Raji (cell line): Measurements from ENCODE around the gene RAD23B.

Experiments
- POLR2A ChIP-seq: IDR thresholded peaks from 2 replicates; pipeline ENCODE4 v1.6.1; 2011; ENCODE audit warnings: low read depth, low read length, control low read depth; ENCODE audit not compliant: insufficient read depth

The RAD23B gene

DNA sequence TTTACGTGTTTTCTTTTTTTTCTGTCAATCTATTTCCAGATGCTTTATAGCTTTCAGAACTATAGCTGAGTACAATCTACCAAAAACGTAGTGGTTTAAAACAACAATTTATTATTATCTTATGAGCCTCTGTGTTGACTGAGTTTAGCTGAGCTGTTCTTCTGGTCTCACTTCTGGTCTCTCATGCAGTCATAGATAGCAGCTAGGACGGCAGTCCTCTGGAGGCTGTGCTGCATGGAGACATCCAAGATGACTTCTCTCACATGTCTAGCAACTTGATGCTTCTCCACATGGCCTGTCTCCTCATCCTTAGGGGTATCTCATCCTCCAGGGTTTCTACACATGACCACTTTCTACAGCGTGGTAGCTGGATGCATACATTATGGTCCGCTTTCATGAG, 22.0 kb upstream of the RAD23B start:
- TF ChIP-seq POLR2A, result no peak

DNA sequence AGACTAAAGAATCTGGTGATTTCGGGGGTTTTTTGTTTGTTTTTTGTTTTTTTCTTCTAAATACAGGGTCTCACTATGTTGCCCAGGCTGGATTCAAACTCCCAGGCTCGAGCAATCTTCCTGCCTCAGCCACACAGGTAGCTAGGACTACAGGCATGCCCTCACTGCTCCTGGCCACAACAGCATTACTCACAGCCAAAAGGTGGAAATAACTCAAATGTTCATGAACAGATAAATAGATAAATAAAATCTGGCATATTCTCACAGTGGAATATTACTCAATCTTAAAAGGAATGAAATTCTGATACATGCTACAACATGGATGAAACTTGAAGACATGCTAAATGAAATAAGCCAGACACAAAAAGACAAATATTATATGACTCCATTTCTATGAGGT, 19.8 kb upstream of the RAD23B start:
- no peak for TF ChIP-seq POLR2A

DNA sequence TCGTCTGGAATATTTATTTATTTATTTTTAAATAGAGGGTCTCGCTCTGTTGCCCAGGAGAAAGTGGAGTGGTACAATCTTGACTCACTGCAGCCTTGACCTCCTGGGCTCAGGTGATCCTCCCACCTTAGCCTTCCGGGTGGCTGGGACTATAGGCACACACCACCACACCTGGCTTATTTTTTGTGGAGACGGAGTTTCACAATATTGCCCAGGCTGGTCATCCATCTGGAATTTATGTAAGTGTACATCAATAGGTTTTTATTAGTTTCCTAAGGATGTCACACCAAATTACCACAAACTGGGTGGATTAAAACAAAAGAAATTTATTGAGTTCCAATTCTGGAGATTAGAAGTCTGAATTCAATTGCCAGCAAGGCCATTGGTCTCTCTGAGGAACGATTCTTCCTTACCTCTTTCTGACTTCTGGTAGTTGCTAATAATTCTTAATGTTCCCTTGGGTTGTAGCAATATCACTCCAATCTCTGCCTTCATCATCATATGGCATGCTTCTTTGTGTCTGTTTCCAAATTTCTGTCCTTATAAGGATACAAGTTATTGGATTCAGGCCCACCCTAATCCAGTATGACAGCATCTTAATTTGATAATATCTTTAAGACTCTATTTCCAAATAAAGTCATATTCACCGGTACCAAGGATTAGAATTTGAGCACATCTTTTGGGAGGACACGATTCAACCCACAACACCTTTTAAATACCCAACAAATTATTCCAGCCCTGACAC, 16.3 kb upstream of the RAD23B start:
- TF ChIP-seq POLR2A, result no peak

DNA sequence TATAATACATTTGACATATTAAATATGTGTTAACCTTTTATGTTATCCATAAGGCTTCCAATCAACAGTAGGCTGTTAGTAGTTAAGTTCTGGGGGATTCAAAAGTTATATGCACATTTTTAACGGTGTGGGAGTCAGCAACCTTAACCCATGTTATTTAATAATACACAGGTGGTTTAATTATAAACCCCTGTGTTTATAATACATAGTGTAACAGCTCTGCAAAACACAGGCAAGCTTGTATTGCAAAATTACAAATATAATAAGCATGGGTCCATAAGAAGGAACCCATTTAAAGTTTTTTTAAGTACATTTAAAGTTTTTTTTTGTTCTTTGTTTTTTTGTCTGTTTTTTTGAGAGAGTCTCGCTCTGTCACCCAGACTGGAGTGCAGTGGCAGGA, 14.5 kb upstream of the RAD23B start:
- no peak for TF ChIP-seq POLR2A

DNA sequence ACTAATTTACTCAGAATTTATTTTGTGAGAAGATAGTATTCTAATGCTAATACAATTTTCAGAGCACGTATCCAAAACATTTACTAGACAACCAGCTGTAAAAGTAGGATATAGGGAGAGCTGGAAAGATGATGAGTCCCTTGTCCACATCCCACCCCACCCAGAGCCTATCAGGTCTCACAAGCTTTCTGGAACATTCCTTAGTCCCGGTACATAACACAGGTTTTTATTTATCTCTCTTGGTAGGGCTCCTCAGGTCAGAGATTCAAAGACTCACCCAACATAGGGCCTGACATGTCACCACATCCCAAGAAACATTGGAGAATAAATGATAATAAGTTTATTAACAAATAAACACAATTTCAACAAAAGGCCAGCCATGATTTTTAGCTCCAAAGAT, 13.8 kb upstream of the RAD23B start:
- no peak for TF ChIP-seq POLR2A

DNA sequence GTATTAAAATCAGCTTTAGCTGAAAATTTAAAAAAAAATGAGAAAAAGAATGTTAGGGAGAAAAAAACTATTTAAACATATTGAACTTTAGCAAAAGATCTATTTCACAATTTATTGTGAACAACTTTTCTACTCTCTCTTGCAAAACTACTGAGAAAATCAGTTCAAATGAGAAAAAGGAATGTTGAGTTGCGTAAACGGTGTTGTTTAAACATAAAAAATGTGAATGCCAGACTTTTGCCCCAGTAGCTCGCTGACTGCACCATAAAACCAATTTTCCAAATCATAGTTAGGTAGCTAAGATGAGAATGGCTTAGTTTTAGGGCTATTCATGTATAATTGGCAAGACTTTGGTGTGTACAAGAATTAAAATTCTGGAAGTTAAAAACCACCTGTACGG, 13.4 kb upstream of the RAD23B start:
- TF ChIP-seq POLR2A, result no peak

DNA sequence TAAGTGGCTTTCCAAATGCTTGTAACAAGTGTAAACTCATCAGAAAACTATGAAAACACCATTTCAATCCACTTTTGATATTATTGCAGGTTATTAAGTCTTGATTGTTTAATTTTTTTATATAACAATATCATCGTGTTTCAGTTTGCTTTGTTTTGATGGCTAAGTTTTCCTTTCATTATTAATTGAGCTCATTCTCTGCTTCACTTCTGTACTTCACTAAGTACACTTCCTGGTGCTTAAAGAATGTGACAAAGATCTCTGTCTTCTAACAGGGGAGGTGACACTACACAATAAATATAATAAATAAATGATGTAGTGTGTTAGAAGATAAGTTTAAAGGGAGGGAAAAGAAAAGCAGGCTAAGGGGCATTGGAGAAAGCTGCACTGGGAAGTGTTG, 13.0 kb upstream of the RAD23B start:
- TF ChIP-seq POLR2A, result no peak

DNA sequence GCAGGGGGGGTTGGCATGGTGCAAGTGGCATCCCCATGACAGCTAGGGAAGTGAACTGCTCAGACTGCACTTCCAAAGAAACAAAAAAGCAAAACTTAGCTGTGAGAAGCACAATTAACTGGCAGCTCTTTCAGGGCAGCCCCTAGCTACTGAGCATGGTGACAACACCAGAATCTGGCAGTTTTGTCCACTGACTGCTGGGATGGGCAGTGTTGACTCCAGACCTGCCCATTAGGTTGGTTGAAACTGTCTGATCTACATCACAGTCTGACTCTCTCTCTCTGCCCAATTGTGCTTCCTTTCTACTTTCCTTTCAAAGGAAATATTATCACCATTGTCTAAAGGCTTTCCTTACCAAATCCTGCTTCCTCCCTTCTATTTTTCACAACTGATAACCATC, 12.5 kb upstream of the RAD23B start:
- TF ChIP-seq POLR2A, result no peak

DNA sequence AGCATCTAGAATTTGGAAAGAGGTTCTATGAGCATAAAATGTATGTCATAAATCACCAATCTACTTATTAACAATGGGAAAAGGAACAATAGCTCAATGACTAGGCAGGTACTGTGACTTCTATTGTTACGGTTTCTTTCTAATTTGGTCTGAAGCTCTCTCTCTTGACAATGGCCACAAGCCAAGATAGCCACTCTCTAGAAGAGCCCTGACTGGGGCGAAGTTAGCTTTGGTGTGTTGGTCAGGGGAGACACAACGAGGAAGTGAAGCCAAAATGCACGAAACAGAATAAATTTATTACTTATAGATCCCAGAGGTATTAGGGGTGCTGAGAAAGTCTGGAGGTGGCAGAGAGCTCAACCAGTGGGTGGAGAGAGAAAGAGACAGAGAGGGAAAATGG, 9.4 kb upstream of the RAD23B start:
- TF ChIP-seq POLR2A, result no peak

DNA sequence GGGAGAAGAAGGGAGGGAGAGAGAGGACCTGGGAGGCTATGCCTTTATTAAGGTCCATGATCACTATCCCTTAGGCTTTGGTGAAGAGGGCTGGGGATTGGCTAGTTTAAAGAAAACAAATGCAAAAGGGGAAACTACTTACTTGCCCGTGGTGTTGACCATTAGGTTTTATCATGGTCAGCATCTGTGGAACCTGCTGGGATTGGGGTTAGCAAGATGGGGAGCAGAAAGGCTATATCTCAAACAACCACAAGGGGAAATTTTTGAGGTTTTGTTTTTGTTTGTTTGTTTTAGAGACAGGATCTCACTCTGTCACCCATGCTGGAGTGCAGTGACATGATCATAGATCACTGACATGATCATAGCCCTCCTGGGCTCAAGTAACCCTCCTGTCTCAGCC, 9.0 kb upstream of the RAD23B start:
- no peak for TF ChIP-seq POLR2A

DNA sequence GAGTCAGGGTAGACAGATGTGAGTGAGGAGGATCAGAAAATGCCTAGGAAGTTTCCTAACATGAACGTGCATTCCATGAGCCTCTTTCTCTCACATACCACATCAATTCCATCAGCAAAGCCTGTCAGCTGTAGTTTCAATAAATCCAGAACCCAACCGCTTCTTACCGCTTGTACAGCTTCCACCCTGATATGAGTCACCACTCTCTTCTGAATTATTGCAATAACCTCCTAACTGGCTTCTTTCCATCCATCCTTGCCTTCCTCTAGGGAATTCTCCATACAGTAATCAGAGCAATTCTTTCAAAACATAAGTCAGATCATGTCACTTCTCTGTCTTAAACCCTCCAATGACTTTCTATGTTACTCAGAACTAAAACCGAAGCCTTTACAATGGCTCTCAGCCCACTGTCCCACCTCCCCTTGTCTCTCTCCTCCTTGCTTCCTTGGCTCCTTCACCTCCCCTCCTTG, 8.1 kb upstream of the RAD23B start:
- TF ChIP-seq POLR2A, result no peak

DNA sequence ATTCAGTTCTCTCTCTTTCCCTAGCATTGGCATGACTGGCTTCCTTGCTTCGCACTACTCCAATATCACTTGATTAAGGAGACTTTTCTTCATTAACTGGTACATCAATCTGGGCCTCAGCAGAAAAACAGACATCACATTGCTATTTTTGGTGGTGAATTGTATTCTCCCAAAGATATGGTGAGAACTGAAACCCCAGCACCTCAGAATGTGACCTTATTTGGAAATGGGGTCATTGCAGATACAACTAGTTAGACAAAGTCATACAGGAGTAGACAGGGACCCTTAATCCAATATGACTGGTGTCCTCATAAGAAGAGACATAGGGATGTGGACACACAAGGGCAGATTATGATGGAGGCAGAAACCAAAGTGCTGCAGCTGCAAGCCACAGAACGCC, 7.5 kb upstream of the RAD23B start:
- no peak for TF ChIP-seq POLR2A

DNA sequence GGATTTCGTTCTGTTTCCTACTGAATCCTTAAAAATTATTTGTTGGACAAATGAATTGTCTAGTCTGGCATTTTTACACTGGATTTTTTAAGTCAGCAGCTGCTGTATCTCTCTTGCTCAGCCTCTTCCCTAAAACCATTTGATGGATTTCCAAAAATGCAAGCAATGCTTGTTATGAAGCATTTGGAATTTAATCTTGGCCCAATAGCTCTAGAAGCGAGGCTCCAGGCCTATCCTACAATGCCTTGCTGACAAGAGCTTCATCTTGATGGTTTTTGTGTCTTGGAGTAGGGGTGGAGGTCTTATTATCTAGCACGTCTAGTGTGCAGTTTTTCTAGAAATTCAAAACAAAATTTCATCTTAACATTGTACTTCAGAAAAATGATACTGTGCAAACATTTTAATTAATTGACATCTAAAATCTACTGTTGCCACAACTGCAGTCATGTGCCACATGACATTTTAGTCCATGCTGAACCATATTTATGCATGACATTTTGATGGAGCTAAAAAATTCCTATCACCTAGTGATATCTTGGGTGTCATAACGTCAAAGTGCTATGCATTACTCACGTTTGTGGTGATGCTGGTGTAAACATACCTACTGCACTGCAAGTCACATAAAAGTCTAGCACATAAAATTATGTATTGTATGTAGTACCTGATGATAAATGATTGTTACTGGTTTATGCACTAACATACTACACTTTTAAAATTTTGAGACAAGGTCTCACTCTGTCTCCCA, 5.9 kb upstream of the RAD23B start:
- TF ChIP-seq POLR2A, result no peak

DNA sequence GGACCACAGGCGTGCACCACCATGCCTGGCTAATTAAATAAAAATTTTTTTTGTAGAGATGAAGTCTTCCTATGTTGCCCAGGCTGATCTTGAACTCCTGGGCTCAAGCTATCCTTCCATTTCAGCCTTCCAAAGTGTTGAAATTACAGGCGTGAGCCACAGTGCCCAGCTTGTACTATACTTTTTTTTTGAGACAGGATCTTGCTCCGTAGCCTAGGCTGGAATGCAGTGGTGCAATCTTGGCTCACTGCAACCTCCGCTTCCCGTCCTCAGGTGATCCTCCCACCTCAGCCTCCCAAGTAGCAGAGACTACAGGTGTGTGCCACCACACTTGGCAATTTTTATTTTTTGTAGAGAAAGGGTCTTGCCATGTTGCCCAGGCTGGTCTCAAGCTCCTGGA, 5.3 kb upstream of the RAD23B start:
- TF ChIP-seq POLR2A, result no peak

DNA sequence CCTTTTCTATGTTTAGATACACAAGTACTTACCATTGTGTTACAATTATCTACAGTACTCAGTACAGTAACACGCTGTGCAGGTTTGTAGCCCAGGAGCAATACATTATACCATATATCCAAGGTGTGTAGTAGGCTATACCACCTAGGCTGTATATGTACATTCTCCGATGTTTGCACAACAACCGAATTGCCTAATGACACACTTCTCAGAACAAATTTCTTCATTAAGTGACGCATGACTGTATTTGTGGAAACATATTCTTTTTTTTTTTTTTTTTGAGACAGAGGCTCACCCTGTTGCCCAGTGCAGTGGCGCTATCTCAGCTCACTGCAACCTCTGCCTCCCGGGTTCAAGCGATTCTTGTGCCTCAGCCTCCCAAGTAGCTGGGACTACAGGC, 4.0 kb upstream of the RAD23B start:
- TF ChIP-seq POLR2A, result no peak

DNA sequence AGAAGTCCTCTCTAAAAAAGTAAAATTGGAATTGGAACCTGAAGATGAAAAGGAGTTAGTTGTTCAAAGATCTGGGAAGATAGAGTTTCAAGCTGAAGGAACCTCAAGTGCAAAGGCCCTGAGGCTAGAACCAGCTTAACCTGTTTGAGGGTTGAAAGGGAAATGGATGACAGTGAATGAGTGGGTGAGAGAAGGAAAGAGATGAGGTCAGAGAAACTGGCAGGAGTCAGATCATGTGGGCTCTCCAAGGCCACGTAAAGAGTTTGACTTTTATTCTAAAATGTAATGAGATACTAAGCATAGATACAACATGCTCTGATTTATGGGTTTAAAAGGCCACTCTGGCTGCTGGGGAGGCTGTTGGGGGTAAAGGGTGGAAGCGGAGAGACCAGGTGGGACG, 2.5 kb upstream of the RAD23B start:
- TF ChIP-seq POLR2A, result no peak
